ENCODE measurements around the gene FBXO34. TPM values are rescaled to one million over a fixed set of nuclear protein-coding genes. Genes with fewer than 3 reads are reported as not detected.

Gene FBXO34
- total RNA-seq, 1 experiment from 2014 or later, result 18.8 TPM

GRCh38 chr14:55279384-55279783 lies 8.2 kb downstream of the FBXO34 start:
- intact Hi-C loops (cut with micrococcal nuclease; ENCODE audit: unreplicated experiment) (loop anchor here (10.0 kb wide), 1 partner anchor 65 kb away; no protein-coding TSS in a partner anchor), in situ Hi-C loops (cut with HindIII; ENCODE audit: low pct_unique_long_range_greater_than_20kb, low sequenced_read_pairs) (no loop called here)
- H3K27me3 ChIP-seq (ENCODE audit: control insufficient read depth, insufficient read depth, low read length), result no peaks in the 10 kb centered on the region
- CTCF ChIA-PET, result no interaction called here
- no peak for ATAC-seq
- peaks cover 11% of the 10 kb centered on the region for H3K4me1 ChIP-seq (ENCODE audit: control insufficient read depth, insufficient read depth, low read length)
- DNase-seq (ENCODE audit: low read depth, low spot score), result no peak
- no TSS peak for BruUV-seq (replicated peaks)
- H3K27ac ChIP-seq (ENCODE audit: low read length), result no peak overlapping the region
- POLR2A ChIA-PET, result no interaction called here
- H3K36me3 ChIP-seq (ENCODE audit: control insufficient read depth, insufficient read depth, low read length), result no peaks in the 10 kb centered on the region
- H3K9me3 ChIP-seq (ENCODE audit: control insufficient read depth, insufficient read depth, low read depth, low read length), result no peaks in the 10 kb centered on the region
- TF ChIP-seq POLR2AphosphoS5 (IDR thresholded peaks at IDR 0.05; ENCODE audit: low read depth, low read length) (no peak), CTCF (IDR thresholded peaks at IDR 0.05) (no peak), REST (IDR thresholded peaks at IDR 0.05; ENCODE audit: insufficient read depth in 1 of 2, low read depth in 2 of 2, low read length in 1 of 2) (no peak), TCF7L2 (IDR thresholded peaks at IDR 0.05; ENCODE audit: low read depth, low read length) (no peak)
- H3K4me3 ChIP-seq (ENCODE audit: low read depth in 2 of 2, low read length in 2 of 2), result no peak overlapping the region

- BruUV-seq (replicated peaks), result no TSS peak
- Histone ChIP-seq H3K27me3 (ENCODE audit: control insufficient read depth, insufficient read depth, low read length) (no peaks in the 10 kb centered on the region), H3K27ac (ENCODE audit: low read length) (no peak overlapping the region), H3K4me3 (ENCODE audit: low read depth in 2 of 2, low read length in 2 of 2) (no peak overlapping the region), H3K9me3 (ENCODE audit: control insufficient read depth, insufficient read depth, low read depth, low read length) (no peaks in the 10 kb centered on the region), H3K36me3 (ENCODE audit: control insufficient read depth, insufficient read depth, low read length) (no peaks in the 10 kb centered on the region), H3K4me1 (ENCODE audit: control insufficient read depth, insufficient read depth, low read length) (peaks cover 11% of the 10 kb centered on the region)
- POLR2A ChIA-PET, result interaction anchor here (0.6 kb wide), 2 partner anchors 227 to 229 kb away, joined by 4 to 5 read pairs; no protein-coding TSS in a partner anchor
- no peak for ATAC-seq
- CTCF ChIA-PET, result interaction anchor here (0.6 kb wide), 1 partner anchor 133 kb away, joined by 6 read pairs; no protein-coding TSS in a partner anchor
- DNase-seq (ENCODE audit: low read depth, low spot score), result no peak
- intact Hi-C loops (cut with micrococcal nuclease; ENCODE audit: unreplicated experiment), result no loop called here
- no peak for TF ChIP-seq SIN3A (IDR thresholded peaks at IDR 0.05; ENCODE audit: borderline replicate concordance, insufficient read depth, low read depth, low read length)
- no peak for TF ChIP-seq POLR2AphosphoS5 (IDR thresholded peaks at IDR 0.05; ENCODE audit: low read depth, low read length)
- no peak for TF ChIP-seq REST (IDR thresholded peaks at IDR 0.05; ENCODE audit: insufficient read depth in 1 of 2, low read depth in 2 of 2, low read length in 1 of 2)
- in situ Hi-C loops (cut with HindIII; ENCODE audit: low pct_unique_long_range_greater_than_20kb, low sequenced_read_pairs), result no loop called here
Observed at GRCh38 chr14:55281316-55281839, 10.2 kb downstream of the FBXO34 start.

Data from Panc1 (cell line).